A549 (cell line): ENCODE results near the gene HHIP. TPM values are rescaled to one million over a fixed set of nuclear protein-coding genes. Genes with fewer than 3 reads are reported as not detected.

Experiments
- ATAC-seq, 2 experiments: fragments of 200-7000 bp in 1 of 2; fragments of >200 bp in 1 of 2; cut with Nextera tagmentation in 1 of 2; cut with Tn5 transposase in 1 of 2; 3 replicates each; pipeline versions ENCODE4 v1.8.0 to v1.9.1; 2018 to 2020; ENCODE audit warnings: mild to moderate bottlenecking in 1 of 2, moderate library complexity in 1 of 2
- CTCF ChIA-PET: fragments of 300-600 bp; sonication (Branson Sonifier 250); formaldehyde crosslinking; extraction: SDS; loops from one replicate; lab custom pipeline; 2021; ENCODE audit warnings: antibody characterized with exemption, inconsistent platforms; lab: Yijun Ruan, JAX
- POLR2A ChIA-PET: fragments of 350-600 bp; formaldehyde crosslinking; extraction: SDS; loops from one replicate; lab custom pipeline; 2021; ENCODE audit warnings: antibody characterized with exemption, inconsistent platforms; lab: Yijun Ruan, JAX
- DNase-seq, 2 experiments: peaks; one replicate each; pipeline versions ENCODE4 v3.0.0 to v3.0.0-alpha.2; 2011 to 2016; ENCODE audit warnings: low read depth in 1 of 2, low spot score in 1 of 2
- FAIRE-seq: peaks from 2 replicates; lab custom pipeline; 2011; peaks lifted over from hg19 to GRCh38; lab: Jason Lieb, UNC
- H3K27ac ChIP-seq, 2 experiments: fragments of >200 bp; sonication (Bioruptor Twin); formaldehyde crosslinking; 3 replicates each; pipeline ENCODE4 v1.5.1; 2016 to 2017
- H3K4me1 ChIP-seq: fragments of >200 bp; sonication (Bioruptor Twin); formaldehyde crosslinking; 3 replicates; pipeline ENCODE4 v1.6.1; 2016
- H3K4me2 ChIP-seq: fragments of >200 bp; sonication (Bioruptor Twin); formaldehyde crosslinking; 3 replicates; pipeline ENCODE4 v1.6.1; 2016
- H3K4me3 ChIP-seq: fragments of >200 bp; sonication (Bioruptor Twin); formaldehyde crosslinking; 3 replicates; pipeline ENCODE4 v1.5.1; 2016
- H3K9me3 ChIP-seq: fragments of >200 bp; sonication (Bioruptor Twin); formaldehyde crosslinking; 3 replicates; pipeline ENCODE4 v1.6.1; 2016
- CBX2 ChIP-seq: fragments of 200-600 bp; sonication (generic); IDR thresholded peaks from 2 replicates; pipeline ENCODE4 v1.6.1; 2016; ENCODE audit warnings: low read depth, mild to moderate bottlenecking, borderline replicate concordance
- EHF ChIP-seq: fragments of 250-450 bp; sonication (Bioruptor Pico); IDR thresholded peaks from 2 replicates; pipeline ENCODE4 v1.5.0; 2020; ENCODE audit warnings: mild to moderate bottlenecking
- EP300 ChIP-seq, 2 experiments: fragments of >200 bp; sonication (Bioruptor Twin); formaldehyde crosslinking; IDR thresholded peaks; 2 replicates in 1 of 2; 3 replicates in 1 of 2; pipeline ENCODE4 v1.6.1; 2016 to 2017
- FOSB ChIP-seq: fragments of 250-450 bp; sonication (Bioruptor Pico); IDR thresholded peaks from 2 replicates; pipeline ENCODE4 v1.5.0; 2020; ENCODE audit warnings: mild to moderate bottlenecking, moderate library complexity
- HDAC2 ChIP-seq: fragments of 200-600 bp; sonication (generic); IDR thresholded peaks from 2 replicates; pipeline ENCODE4 v1.6.1; 2016
- KDM5A ChIP-seq: fragments of 200-600 bp; sonication (generic); IDR thresholded peaks from 2 replicates; pipeline ENCODE4 v1.6.1; 2016; ENCODE audit warnings: antibody characterized with exemption, mild to moderate bottlenecking
- NFE2L2 ChIP-seq: fragments of 150-350 bp; conservative IDR thresholded peaks from 2 replicates; pipeline ENCODE4 v1.6.1; 2014; ENCODE audit warnings: low read length
- POLR2A ChIP-seq: IDR thresholded peaks from 2 replicates; pipeline ENCODE4 v1.6.1; 2012; ENCODE audit warnings: mild to moderate bottlenecking, low read length
- RARB ChIP-seq: fragments of 250-450 bp; sonication (Bioruptor Pico); IDR thresholded peaks from 2 replicates; pipeline ENCODE4 v1.8.0; 2021; ENCODE audit warnings: mild to moderate bottlenecking, moderate library complexity
- RFX5 ChIP-seq: fragments of 450-650 bp; IDR thresholded peaks from 2 replicates; pipeline ENCODE4 v1.7.1; 2014; ENCODE audit warnings: antibody characterized with exemption, mild to moderate bottlenecking, moderate library complexity
- RNF2 ChIP-seq: fragments of 200-600 bp; sonication (generic); IDR thresholded peaks from 2 replicates; pipeline ENCODE4 v1.6.1; 2016; ENCODE audit warnings: low read depth, mild to moderate bottlenecking, antibody characterized with exemption, moderate library complexity, borderline replicate concordance
- TFCP2L1 ChIP-seq: fragments of 250-450 bp; sonication (Bioruptor Pico); IDR thresholded peaks from 2 replicates; pipeline ENCODE4 v1.5.0; 2021; ENCODE audit warnings: mild to moderate bottlenecking
- ZFP36 ChIP-seq: fragments of 450-650 bp; IDR thresholded peaks from 2 replicates; pipeline ENCODE4 v1.6.1; 2014; ENCODE audit warnings: borderline replicate concordance; ENCODE audit not compliant: partially characterized antibody
- ZNF302 ChIP-seq: fragments of 250-450 bp; sonication (Bioruptor Pico); IDR thresholded peaks from 2 replicates; pipeline ENCODE4 v1.9.0; 2021; ENCODE audit warnings: inconsistent platforms, mild to moderate bottlenecking, moderate library complexity
- WGBS: methylation state at CpG from one replicate; pipeline ENCODE4 v1.1.6; 2017; ENCODE audit errors: missing lambda C conversion rate; 5-methylcytosine and 5-hydroxymethylcytosine counted together
- polyA plus RNA-seq, 4 experiments: library from polyadenylated mRNA; depleted of rRNA in 3 of 4; stranded (reverse); fragments of >200 nt; fragmentation: RNase III in 1 of 4; extraction: RNeasy Plus Mini Kit Qiagen cat#74134 plus additional on column Dnase treatment in 1 of 4; gene quantifications; 2 replicates in 3 of 4; 3 replicates in 1 of 4; pipeline ENCODE4 v1.2.3, GENCODE V29; 2011 to 2017
- TF ChIP-seq, protein P1 (sequence below): IDR thresholded peaks from 2 replicates; pipeline ENCODE4 v1.6.1; 2012
- TF ChIP-seq, protein P2 (sequence below): fragments of >200 bp; sonication (Bioruptor Twin); formaldehyde crosslinking; IDR thresholded peaks from 3 replicates; pipeline ENCODE4 v1.5.1; 2016
- TF ChIP-seq, protein P3 (sequence below): fragments of 200-600 bp; sonication (generic); IDR thresholded peaks from 2 replicates; pipeline ENCODE4 v1.6.1; 2016; ENCODE audit warnings: antibody characterized with exemption, mild to moderate bottlenecking, moderate library complexity
- TF ChIP-seq, protein P4 (sequence below): IDR thresholded peaks from 2 replicates; pipeline ENCODE4 v1.6.1; 2012
- TF ChIP-seq, protein P5 (sequence below): fragments of >200 bp; sonication (Bioruptor Twin); formaldehyde crosslinking; IDR thresholded peaks from 3 replicates; pipeline ENCODE4 v1.6.1; 2016
- TF ChIP-seq, protein P6 (sequence below): fragments of 250-450 bp; sonication (Bioruptor Pico); IDR thresholded peaks from 2 replicates; pipeline ENCODE4 v1.5.0; 2021; ENCODE audit warnings: mild to moderate bottlenecking, moderate library complexity, borderline replicate concordance

The HHIP gene
- polyA plus RNA-seq, 2 of the 4 experiments (the other 2 are of a cell fraction): 0.93 to 1.0 TPM

DNA sequence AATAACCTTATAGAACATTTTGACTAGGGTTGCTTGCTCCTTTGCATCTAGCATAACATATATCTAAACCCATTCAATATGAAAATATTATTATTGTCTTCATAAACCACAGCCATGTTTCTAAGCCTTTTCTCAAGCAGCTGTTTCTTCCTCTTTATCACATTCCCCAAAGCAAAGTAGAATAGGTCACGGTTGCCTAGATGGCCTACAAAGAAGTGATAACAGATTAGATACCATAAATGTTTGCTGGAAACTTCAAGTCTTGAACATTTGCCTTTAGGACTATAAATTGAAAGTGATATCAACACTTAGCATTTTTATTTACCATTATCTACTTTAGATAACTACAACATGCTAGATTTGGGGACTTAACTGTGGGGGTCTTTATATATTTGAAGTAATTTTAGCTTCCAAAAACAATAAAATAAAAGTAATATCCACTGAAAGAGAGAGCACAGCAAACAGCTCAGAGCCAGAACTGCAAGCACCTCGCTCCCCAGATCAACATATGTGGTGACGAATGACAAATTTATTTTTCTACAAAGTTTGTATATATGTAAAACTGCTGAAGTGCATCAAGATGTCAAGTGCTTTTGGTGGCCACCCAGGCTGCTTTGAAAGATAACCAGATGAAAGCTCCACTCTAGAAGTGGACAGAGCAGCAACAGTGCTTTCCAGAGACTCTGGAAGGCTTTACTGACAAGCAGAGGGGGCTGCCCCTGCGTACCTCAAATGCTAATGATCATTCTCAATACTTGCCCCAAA is 8.0 kb downstream of the HHIP start:
- TF ChIP-seq, protein P1, sequence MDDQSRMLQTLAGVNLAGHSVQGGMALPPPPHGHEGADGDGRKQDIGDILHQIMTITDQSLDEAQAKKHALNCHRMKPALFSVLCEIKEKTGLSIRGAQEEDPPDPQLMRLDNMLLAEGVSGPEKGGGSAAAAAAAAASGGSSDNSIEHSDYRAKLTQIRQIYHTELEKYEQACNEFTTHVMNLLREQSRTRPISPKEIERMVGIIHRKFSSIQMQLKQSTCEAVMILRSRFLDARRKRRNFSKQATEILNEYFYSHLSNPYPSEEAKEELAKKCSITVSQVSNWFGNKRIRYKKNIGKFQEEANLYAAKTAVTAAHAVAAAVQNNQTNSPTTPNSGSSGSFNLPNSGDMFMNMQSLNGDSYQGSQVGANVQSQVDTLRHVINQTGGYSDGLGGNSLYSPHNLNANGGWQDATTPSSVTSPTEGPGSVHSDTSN: no peak
- TF ChIP-seq CBX2 (no peak), RFX5 (no peak), HDAC2 (no peak), TFCP2L1 (CRISPR knock-in tag) (no peak), RARB (CRISPR knock-in tag) (no peak)
- H3K4me2 ChIP-seq: no peak overlapping the region
- FAIRE-seq (no peak), DNase-seq (no peak), ATAC-seq (no peak)
- peaks cover 6% of the 10 kb centered on the region; the same call in 1 of the 3 replicates for H3K4me1 ChIP-seq
- no peak overlapping the region for H3K4me3 ChIP-seq
- 77% methylated on average over 4 of the region's 4 CpGs for WGBS
- ChIA-PET CTCF (interaction anchor here (1.5 kb wide), 1 partner anchor 9 kb away, joined by 4 read pairs; no protein-coding TSS in a partner anchor), POLR2A (no interaction called here)
- no peak overlapping the region for H3K27ac ChIP-seq
- H3K9me3 ChIP-seq: no peaks in the 10 kb centered on the region

DNA sequence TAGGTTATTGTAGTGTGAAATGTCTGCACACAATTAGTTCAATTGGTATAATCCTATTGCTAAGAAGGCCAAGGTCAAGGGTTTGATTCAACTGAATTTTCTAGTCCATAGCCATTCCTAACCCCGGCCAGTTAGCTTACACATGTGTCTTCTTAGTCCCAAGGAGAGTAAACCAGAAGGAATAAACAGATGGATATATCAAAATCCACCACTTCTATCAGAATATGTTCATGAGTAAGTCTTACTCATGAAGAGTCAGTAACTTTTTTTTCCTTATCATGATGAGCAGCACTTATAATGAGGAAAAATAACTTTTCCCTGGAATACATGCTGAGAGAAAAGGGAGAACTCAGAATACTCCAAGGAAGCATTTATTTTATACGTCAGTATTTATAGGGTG is 9.5 kb downstream of the HHIP start:
- TF ChIP-seq EP300 (IDR thresholded peaks at IDR 0.05): no peak
- no peak for TF ChIP-seq KDM5A
- TF ChIP-seq, protein P2, sequence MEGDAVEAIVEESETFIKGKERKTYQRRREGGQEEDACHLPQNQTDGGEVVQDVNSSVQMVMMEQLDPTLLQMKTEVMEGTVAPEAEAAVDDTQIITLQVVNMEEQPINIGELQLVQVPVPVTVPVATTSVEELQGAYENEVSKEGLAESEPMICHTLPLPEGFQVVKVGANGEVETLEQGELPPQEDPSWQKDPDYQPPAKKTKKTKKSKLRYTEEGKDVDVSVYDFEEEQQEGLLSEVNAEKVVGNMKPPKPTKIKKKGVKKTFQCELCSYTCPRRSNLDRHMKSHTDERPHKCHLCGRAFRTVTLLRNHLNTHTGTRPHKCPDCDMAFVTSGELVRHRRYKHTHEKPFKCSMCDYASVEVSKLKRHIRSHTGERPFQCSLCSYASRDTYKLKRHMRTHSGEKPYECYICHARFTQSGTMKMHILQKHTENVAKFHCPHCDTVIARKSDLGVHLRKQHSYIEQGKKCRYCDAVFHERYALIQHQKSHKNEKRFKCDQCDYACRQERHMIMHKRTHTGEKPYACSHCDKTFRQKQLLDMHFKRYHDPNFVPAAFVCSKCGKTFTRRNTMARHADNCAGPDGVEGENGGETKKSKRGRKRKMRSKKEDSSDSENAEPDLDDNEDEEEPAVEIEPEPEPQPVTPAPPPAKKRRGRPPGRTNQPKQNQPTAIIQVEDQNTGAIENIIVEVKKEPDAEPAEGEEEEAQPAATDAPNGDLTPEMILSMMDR: no peak
- TF ChIP-seq, protein P3, sequence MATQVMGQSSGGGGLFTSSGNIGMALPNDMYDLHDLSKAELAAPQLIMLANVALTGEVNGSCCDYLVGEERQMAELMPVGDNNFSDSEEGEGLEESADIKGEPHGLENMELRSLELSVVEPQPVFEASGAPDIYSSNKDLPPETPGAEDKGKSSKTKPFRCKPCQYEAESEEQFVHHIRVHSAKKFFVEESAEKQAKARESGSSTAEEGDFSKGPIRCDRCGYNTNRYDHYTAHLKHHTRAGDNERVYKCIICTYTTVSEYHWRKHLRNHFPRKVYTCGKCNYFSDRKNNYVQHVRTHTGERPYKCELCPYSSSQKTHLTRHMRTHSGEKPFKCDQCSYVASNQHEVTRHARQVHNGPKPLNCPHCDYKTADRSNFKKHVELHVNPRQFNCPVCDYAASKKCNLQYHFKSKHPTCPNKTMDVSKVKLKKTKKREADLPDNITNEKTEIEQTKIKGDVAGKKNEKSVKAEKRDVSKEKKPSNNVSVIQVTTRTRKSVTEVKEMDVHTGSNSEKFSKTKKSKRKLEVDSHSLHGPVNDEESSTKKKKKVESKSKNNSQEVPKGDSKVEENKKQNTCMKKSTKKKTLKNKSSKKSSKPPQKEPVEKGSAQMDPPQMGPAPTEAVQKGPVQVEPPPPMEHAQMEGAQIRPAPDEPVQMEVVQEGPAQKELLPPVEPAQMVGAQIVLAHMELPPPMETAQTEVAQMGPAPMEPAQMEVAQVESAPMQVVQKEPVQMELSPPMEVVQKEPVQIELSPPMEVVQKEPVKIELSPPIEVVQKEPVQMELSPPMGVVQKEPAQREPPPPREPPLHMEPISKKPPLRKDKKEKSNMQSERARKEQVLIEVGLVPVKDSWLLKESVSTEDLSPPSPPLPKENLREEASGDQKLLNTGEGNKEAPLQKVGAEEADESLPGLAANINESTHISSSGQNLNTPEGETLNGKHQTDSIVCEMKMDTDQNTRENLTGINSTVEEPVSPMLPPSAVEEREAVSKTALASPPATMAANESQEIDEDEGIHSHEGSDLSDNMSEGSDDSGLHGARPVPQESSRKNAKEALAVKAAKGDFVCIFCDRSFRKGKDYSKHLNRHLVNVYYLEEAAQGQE: no peak
- TF ChIP-seq ZFP36: no peak
- TF ChIP-seq TFCP2L1 (CRISPR knock-in tag): no peak
- TF ChIP-seq POLR2A: no peak
- no peak for TF ChIP-seq HDAC2
- TF ChIP-seq FOSB (CRISPR knock-in tag): no peak
- no peak for TF ChIP-seq EHF (CRISPR knock-in tag)
- TF ChIP-seq, protein P4, sequence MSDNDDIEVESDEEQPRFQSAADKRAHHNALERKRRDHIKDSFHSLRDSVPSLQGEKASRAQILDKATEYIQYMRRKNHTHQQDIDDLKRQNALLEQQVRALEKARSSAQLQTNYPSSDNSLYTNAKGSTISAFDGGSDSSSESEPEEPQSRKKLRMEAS: no peak
- Histone ChIP-seq H3K9me3 (no peaks in the 10 kb centered on the region), H3K4me3 (no peak overlapping the region), H3K27ac (no peak overlapping the region), H3K4me1 (peaks cover 6% of the 10 kb centered on the region; the same call in 1 of the 3 replicates), H3K4me2 (no peak overlapping the region)
- ChIA-PET POLR2A (no interaction called here), CTCF (no interaction called here)
- 86% methylated on average over 2 of the region's 2 CpGs for WGBS
- DNase-seq (no peak), ATAC-seq (no peak), FAIRE-seq (no peak)

DNA sequence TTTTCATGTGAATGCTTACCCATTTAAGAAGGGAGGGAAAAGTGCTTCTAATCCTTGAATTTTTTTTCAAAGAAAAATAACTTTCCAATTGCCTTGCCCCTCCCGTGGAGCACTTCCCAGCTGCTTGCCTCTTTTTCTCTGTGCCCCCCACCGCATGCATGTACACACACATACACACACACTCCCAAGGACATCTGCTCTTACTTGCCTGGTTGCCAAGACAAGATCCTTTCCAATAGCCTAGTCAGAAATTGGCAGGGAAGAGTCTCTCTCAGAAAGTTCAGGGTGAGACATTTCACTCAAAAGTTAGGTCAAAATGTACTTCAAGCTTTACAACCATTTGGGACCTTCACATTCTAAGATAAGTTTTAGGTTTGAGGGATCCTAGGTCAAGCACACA is 10.9 kb downstream of the HHIP start:
- H3K27ac ChIP-seq: no peak overlapping the region
- H3K4me1 ChIP-seq: no peaks in the 10 kb centered on the region
- WGBS: 69% methylated on average over 2 of the region's 2 CpGs
- ChIA-PET CTCF (no interaction called here), POLR2A (no interaction called here)
- ATAC-seq (no peak), DNase-seq (no peak), FAIRE-seq (no peak)
- no peak for TF ChIP-seq NFE2L2
- no peak for TF ChIP-seq RNF2
- TF ChIP-seq, protein P5, sequence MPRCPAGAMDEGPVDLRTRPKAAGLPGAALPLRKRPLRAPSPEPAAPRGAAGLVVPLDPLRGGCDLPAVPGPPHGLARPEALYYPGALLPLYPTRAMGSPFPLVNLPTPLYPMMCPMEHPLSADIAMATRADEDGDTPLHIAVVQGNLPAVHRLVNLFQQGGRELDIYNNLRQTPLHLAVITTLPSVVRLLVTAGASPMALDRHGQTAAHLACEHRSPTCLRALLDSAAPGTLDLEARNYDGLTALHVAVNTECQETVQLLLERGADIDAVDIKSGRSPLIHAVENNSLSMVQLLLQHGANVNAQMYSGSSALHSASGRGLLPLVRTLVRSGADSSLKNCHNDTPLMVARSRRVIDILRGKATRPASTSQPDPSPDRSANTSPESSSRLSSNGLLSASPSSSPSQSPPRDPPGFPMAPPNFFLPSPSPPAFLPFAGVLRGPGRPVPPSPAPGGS: no peak
- TF ChIP-seq, protein P6, sequence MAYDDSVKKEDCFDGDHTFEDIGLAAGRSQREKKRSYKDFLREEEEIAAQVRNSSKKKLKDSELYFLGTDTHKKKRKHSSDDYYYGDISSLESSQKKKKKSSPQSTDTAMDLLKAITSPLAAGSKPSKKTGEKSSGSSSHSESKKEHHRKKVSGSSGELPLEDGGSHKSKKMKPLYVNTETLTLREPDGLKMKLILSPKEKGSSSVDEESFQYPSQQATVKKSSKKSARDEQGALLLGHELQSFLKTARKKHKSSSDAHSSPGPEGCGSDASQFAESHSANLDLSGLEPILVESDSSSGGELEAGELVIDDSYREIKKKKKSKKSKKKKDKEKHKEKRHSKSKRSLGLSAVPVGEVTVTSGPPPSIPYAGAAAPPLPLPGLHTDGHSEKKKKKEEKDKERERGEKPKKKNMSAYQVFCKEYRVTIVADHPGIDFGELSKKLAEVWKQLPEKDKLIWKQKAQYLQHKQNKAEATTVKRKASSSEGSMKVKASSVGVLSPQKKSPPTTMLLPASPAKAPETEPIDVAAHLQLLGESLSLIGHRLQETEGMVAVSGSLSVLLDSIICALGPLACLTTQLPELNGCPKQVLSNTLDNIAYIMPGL (CRISPR knock-in tag): no peak
- no peak for TF ChIP-seq ZNF302
- H3K4me3 ChIP-seq: no peak overlapping the region
- no peaks in the 10 kb centered on the region for H3K9me3 ChIP-seq
- no peak overlapping the region for H3K4me2 ChIP-seq
